Left ventricle myocardium inferior (tissue), 1 donor: ENCODE results near the gene FBXO24. TPM values are rescaled to one million over a fixed set of nuclear protein-coding genes. Genes with fewer than 3 reads are reported as not detected.

Experiments used
- DNase-seq: peaks from one replicate; pipeline ENCODE4 v3.0.0-alpha.2; 2020
- H3K27ac ChIP-seq: fragments of 200-600 bp; replicated peaks from 2 replicates; pipeline ENCODE4 v1.8.0; 2021
- H3K27me3 ChIP-seq: fragments of 200-600 bp; 2 replicates; pipeline ENCODE4 v1.8.0; 2021; ENCODE audit warnings: low read depth
- H3K36me3 ChIP-seq: fragments of 200-600 bp; 2 replicates; pipeline ENCODE4 v1.8.0; 2021
- H3K4me1 ChIP-seq: fragments of 200-600 bp; 2 replicates; pipeline ENCODE4 v1.8.0; 2021
- H3K4me3 ChIP-seq: fragments of 200-600 bp; 2 replicates; pipeline ENCODE4 v1.8.0; 2021; ENCODE audit warnings: mild to moderate bottlenecking, moderate library complexity
- H3K9me3 ChIP-seq: fragments of 200-600 bp; replicated peaks from 2 replicates; pipeline ENCODE4 v1.8.0; 2021
- intact Hi-C: fragments of 100-400 bp; cut with micrococcal nuclease; formaldehyde crosslinking; loops from one replicate; pipeline ENCODE4 v1.11.0; 2022
- total RNA-seq: library from RNA; stranded (reverse); fragmentation: NEBNext Ultra II Directional; extraction: Animal tissue kit (Norgen Biotek cat#: 25700); gene quantifications from one replicate; pipeline ENCODE4 v1.2.1, GENCODE V29; 2021
- TF ChIP-seq, protein P1 (sequence below): fragments of 200-600 bp; IDR thresholded peaks from 2 replicates; pipeline ENCODE4 v1.8.0; 2021; ENCODE audit warnings: antibody characterized with exemption, mild to moderate bottlenecking, borderline replicate concordance
- donor health status: DM: no; HTN: yes; CAD: no; lungs with severe emphysema.

The FBXO24 gene
- total RNA-seq, 1 donor from 2014 or later: 0.25 TPM

DNA sequence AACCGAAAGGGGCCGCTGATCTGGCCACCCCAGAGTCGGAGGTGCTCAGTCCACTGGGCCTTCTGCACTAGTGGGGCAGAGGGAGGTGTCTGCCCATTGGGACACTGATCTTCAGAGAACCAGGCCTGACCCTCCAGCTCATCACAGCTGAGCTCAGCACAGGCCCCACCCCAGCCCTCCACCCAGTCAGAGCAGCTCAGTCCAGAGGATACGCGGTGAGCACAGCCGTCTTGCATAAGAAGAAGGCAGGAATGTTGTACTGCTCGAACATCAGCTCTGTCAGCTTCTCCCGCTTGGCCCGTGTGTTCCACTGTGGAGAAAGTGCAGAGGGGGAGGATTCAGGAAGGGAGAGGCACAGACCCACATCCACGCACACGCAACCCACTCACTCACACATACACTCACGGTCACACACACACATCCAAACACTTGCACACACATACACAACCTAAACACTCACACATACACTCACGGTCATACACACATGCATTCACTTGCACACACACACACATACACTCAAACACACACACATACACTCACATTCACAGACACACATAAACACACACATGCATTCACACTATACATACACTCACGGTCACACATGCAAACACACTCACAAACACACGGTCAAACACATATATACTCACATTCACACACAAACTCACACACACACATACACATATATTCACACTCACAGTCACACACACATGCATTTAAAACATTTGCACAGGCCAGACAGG, 63.9 kb downstream of the FBXO24 start:
- intact Hi-C loops: no loop called here
- Histone ChIP-seq H3K36me3 (no peaks in the 10 kb centered on the region), H3K27ac (no peak overlapping the region), H3K4me3 (no peak overlapping the region), H3K4me1 (no peaks in the 10 kb centered on the region), H3K9me3 (no peaks in the 10 kb centered on the region), H3K27me3 (peaks cover 100% of the 10 kb centered on the region)
- TF ChIP-seq, protein P1, sequence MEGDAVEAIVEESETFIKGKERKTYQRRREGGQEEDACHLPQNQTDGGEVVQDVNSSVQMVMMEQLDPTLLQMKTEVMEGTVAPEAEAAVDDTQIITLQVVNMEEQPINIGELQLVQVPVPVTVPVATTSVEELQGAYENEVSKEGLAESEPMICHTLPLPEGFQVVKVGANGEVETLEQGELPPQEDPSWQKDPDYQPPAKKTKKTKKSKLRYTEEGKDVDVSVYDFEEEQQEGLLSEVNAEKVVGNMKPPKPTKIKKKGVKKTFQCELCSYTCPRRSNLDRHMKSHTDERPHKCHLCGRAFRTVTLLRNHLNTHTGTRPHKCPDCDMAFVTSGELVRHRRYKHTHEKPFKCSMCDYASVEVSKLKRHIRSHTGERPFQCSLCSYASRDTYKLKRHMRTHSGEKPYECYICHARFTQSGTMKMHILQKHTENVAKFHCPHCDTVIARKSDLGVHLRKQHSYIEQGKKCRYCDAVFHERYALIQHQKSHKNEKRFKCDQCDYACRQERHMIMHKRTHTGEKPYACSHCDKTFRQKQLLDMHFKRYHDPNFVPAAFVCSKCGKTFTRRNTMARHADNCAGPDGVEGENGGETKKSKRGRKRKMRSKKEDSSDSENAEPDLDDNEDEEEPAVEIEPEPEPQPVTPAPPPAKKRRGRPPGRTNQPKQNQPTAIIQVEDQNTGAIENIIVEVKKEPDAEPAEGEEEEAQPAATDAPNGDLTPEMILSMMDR: no peak
- no peak for DNase-seq

Other genes starting within 250 kb of the FBXO24 start
- 10.6 TPM for gene PILRB, start 228.2 kb upstream of the FBXO24 start, total RNA-seq
- gene PILRA, start 212.8 kb upstream of the FBXO24 start, total RNA-seq: 2.0 TPM
- gene ZCWPW1, start 157.6 kb upstream of the FBXO24 start, total RNA-seq: 4.6 TPM
- gene MEPCE, start 156.5 kb upstream of the FBXO24 start, total RNA-seq: 23.6 TPM
- gene PPP1R35, start 149.8 kb upstream of the FBXO24 start, total RNA-seq: 10.8 TPM
- gene SPACDR, start 122.1 kb upstream of the FBXO24 start, total RNA-seq: 0.88 TPM
- gene TSC22D4, start 107.1 kb upstream of the FBXO24 start, total RNA-seq: 47.5 TPM
- 0.38 TPM for gene NYAP1, start 102.4 kb upstream of the FBXO24 start, total RNA-seq
- 26.6 TPM for gene AGFG2, start 47.1 kb upstream of the FBXO24 start, total RNA-seq
- 1.1 TPM for gene SAP25, start 12.4 kb upstream of the FBXO24 start, total RNA-seq
- 26.6 TPM for gene LRCH4, start 199 bp upstream of the FBXO24 start, total RNA-seq
- gene PCOLCE, start 16.0 kb downstream of the FBXO24 start, total RNA-seq: 40.8 TPM
- 10.2 TPM for gene MOSPD3, start 26.2 kb downstream of the FBXO24 start, total RNA-seq
- gene TFR2, start 55.2 kb downstream of the FBXO24 start, total RNA-seq: 0.25 TPM
- not detected for gene ACTL6B, start 70.1 kb downstream of the FBXO24 start, total RNA-seq
- gene GNB2, start 87.4 kb downstream of the FBXO24 start, total RNA-seq: 98.3 TPM
- 24.5 TPM for gene GIGYF1, start 107.9 kb downstream of the FBXO24 start, total RNA-seq
- gene POP7, start 119.8 kb downstream of the FBXO24 start, total RNA-seq: 30.6 TPM
- not detected for gene EPO, start 134.1 kb downstream of the FBXO24 start, total RNA-seq
- gene ZAN, start 147.3 kb downstream of the FBXO24 start, total RNA-seq: not detected
- gene EPHB4, start 241.2 kb downstream of the FBXO24 start, total RNA-seq: 20.3 TPM